BLaER1 treated with 17β-estradiol and CSF1 and Interleukin-3, amounts not matched to agents 10 nM and 100 nM (cell line): ENCODE results near the gene UBXN6.
A peak's percentile ranks its signal among the peaks of the same experiment; 100 is the strongest.

Source experiments
- H3K27ac ChIP-seq, 11 experiments: shearing (Covaris generic); formaldehyde crosslinking; 2 replicates each; pipeline ENCODE4 v1.8.1; 2022
- H3K27me3 ChIP-seq, 11 experiments: shearing (Covaris generic); formaldehyde crosslinking; 2 replicates each; pipeline ENCODE4 v1.8.1; 2022
- H3K36me3 ChIP-seq, 11 experiments: shearing (Covaris generic); formaldehyde crosslinking; 2 replicates each; pipeline ENCODE4 v1.8.1; 2022
- H3K4me1 ChIP-seq, 10 experiments: shearing (Covaris generic); formaldehyde crosslinking; 2 replicates each; pipeline ENCODE4 v1.8.1; 2022
- H3K4me2 ChIP-seq, 11 experiments: shearing (Covaris generic); formaldehyde crosslinking; 2 replicates each; pipeline ENCODE4 v1.8.1; 2022
- H3K4me3 ChIP-seq, 10 experiments: shearing (Covaris generic); formaldehyde crosslinking; 2 replicates each; pipeline ENCODE4 v1.8.1; 2022
- H3K9ac ChIP-seq, 11 experiments: shearing (Covaris generic); formaldehyde crosslinking; 2 replicates each; pipeline ENCODE4 v1.8.1; 2022
- H3K9me3 ChIP-seq, 11 experiments: shearing (Covaris generic); formaldehyde crosslinking; replicated peaks in 1 of 11; 2 replicates each; pipeline ENCODE4 v1.8.1; 2022
- H4K20me1 ChIP-seq, 11 experiments: shearing (Covaris generic); formaldehyde crosslinking; 2 replicates each; pipeline ENCODE4 v1.8.1; 2022
- Cebpa-rat ChIP-seq, 11 experiments: shearing (Covaris generic); IDR thresholded peaks; 2 replicates each; pipeline ENCODE4 v1.8.1; 2022

Gene UBXN6

GRCh38 chr19:4457654-4458395 lies at the start of gene UBXN6:
UBXN6 (minus strand) TSS chr19:4457794; CDS start chr19:4457697, 97 bp downstream.
- peaks cover 40 to 49% (median 46%) of the 10 kb centered on the region in 10 experiments for H3K4me1 ChIP-seq
- peaks cover 0 to 23% (median 5%) of the 10 kb centered on the region in 11 experiments; a peak in 15 of 22 replicates for H3K36me3 ChIP-seq
- peak within 1 kb of the TSS; percentile 90 to 100 (median 99) for H3K4me2 ChIP-seq
- TF ChIP-seq Cebpa-rat (IDR thresholded peaks at IDR 0.05) = no peak
- H3K27me3 ChIP-seq = no peaks in the 10 kb centered on the region
- H4K20me1 ChIP-seq = peaks cover 41 to 43% (median 42%) of the 10 kb centered on the region in 11 experiments
- H3K4me3 ChIP-seq = peak within 1 kb of the TSS; percentile 60 to 82 (median 72)
- H3K9ac ChIP-seq = peak within 1 kb of the TSS; percentile 73 to 84 (median 80)
- H3K9me3 ChIP-seq = no peaks in the 10 kb centered on the region
- H3K27ac ChIP-seq = peak within 1 kb of the TSS; percentile 44 to 84 (median 75); a peak in 21 of 22 replicates

GRCh38 chr19:4507150-4507452 lies 49.5 kb upstream of the UBXN6 start:
- H3K36me3 ChIP-seq = peaks cover 4 to 37% (median 15%) of the 10 kb centered on the region in 11 experiments; a peak in 21 of 22 replicates
- TF ChIP-seq Cebpa-rat (IDR thresholded peaks at IDR 0.05) = no peak

DNA sequence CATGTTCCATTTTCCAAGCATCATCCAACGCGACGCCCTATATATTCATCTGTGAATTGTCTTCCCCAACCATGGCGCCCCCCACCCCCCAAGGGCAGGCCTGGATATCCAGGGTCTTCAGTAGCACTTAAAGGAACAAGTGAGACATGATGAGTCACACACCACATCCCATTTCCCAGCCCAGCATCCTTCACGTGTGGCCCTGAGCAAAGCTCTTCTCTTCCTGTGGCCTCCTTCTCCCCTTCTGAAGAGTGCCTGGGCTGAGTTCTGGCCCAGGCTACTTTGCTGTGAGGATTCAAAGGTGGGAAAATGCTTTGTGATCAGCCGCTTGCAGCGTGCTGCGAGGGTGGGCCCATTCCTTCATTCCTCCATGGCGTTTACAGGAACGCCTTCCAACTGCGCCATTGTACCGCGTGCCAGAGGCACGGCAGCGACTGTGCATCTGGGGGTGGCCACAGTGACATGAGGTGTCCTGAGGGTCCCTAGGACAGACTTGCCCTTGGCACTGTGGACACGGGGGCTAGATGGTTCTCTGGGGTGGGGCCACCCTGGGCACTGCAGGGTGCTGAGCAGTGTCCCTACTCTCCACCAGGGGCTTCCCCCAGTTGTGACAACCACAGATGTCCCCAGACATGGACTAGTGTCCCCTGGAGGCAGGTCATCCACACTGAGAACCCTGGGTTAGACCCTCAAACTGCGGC lies 49.0 kb upstream of the UBXN6 start:
- Histone ChIP-seq H3K4me1 (peaks cover 37 to 75% (median 53%) of the 10 kb centered on the region in 10 experiments), H3K27me3 (no peaks in the 10 kb centered on the region), H3K4me2 (peak overlapping the region in 9 of 11 experiments; percentile 19 to 92 (median 77); a peak in 16 of 22 replicates), H3K36me3 (peaks cover 9 to 42% (median 20%) of the 10 kb centered on the region in 11 experiments; a peak in 21 of 22 replicates), H3K9ac (peak overlapping the region in 7 of 11 experiments; percentile 2 to 60 (median 37); a peak in 9 of 22 replicates), H3K9me3 (no peaks in the 10 kb centered on the region; a peak in 1 of 22 replicates), H3K27ac (peak overlapping the region in 7 of 11 experiments; percentile 13 to 79 (median 52); a peak in 13 of 22 replicates), H4K20me1 (peaks cover 0 to 36% (median 21%) of the 10 kb centered on the region in 11 experiments; a peak in 18 of 22 replicates), H3K4me3 (no peak overlapping the region)
- no peak for TF ChIP-seq Cebpa-rat (IDR thresholded peaks at IDR 0.05)

More at GRCh38 chr19:4507150-4507452, 49.5 kb upstream of the UBXN6 start:
- no peaks in the 10 kb centered on the region; a peak in 1 of 22 replicates for H3K9me3 ChIP-seq
- H4K20me1 ChIP-seq = peaks cover 0 to 31% (median 20%) of the 10 kb centered on the region in 11 experiments; a peak in 17 of 22 replicates
- no peaks in the 10 kb centered on the region for H3K27me3 ChIP-seq
- no peak overlapping the region for H3K4me3 ChIP-seq
- H3K4me1 ChIP-seq = peaks cover 32 to 70% (median 48%) of the 10 kb centered on the region in 10 experiments
- H3K9ac ChIP-seq = peak overlapping the region in 3 of 11 experiments; percentile 16 to 60 (median 47); a peak in 6 of 22 replicates
- peak overlapping the region in 6 of 11 experiments; percentile 13 to 79 (median 52); a peak in 10 of 22 replicates for H3K27ac ChIP-seq
- peak overlapping the region in 7 of 11 experiments; percentile 75 to 92 (median 78); a peak in 14 of 22 replicates for H3K4me2 ChIP-seq

GRCh38 chr19:4505570-4506448 lies 48.2 kb upstream of the UBXN6 start:
- no peak for TF ChIP-seq Cebpa-rat (IDR thresholded peaks at IDR 0.05)
- H3K36me3 ChIP-seq = peaks cover 16 to 50% (median 28%) of the 10 kb centered on the region in 11 experiments; a peak in 21 of 22 replicates
- peaks cover 0 to 44% (median 26%) of the 10 kb centered on the region in 11 experiments; a peak in 18 of 22 replicates for H4K20me1 ChIP-seq
- H3K27me3 ChIP-seq = no peaks in the 10 kb centered on the region
- 0 out of 22 replicates have a peak overlapping the region, but pooled peaks of 3 of the 11 experiments have one; percentile 8 to 74 (median 15) for H3K9ac ChIP-seq
- H3K27ac ChIP-seq = peak overlapping the region in 8 of 11 experiments; percentile 6 to 79 (median 47); a peak in 11 of 22 replicates
- H3K4me2 ChIP-seq = peak overlapping the region in 8 of 11 experiments; percentile 60 to 92 (median 79); a peak in 16 of 22 replicates
- H3K4me1 ChIP-seq = peaks cover 45 to 80% (median 59%) of the 10 kb centered on the region in 10 experiments
- H3K9me3 ChIP-seq = no peaks in the 10 kb centered on the region; a peak in 1 of 22 replicates
- H3K4me3 ChIP-seq = no peak overlapping the region

DNA sequence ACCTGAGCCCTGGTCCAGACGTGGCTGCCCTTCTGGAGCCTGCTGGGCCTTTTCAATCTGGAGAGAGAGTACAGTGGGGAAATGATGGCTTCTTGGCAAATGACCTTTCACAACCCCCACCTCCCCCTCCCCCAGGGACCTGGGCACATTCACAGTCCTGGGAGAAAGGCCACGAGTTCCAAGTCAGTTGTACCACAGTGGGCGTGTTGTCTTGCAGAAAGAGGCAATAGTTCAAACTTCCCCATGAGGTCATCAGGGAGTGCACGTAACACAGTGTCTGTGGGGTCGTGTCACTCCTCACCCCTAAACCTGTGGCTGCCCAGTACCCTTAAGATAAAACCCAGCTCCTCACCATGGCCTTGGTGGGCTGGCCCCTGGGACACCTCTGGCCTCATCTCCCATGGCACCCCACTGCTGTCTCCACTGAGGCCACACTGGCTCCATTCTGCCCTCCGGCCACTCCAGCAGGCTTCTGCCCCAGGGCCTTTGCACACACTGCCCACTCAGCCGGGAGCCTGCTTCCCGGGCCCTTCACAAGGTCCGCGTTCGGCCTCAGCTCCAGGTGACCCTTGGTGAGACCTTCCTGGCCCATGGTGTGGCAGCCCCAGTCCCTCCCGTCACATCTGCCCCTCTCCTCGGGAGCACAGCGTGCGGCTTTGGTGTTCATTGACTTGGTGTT lies 47.4 kb upstream of the UBXN6 start:
- Histone ChIP-seq H4K20me1 (peaks cover 0 to 50% (median 26%) of the 10 kb centered on the region in 11 experiments; a peak in 18 of 22 replicates), H3K4me1 (peaks cover 45 to 77% (median 59%) of the 10 kb centered on the region in 10 experiments), H3K36me3 (peaks cover 19 to 58% (median 32%) of the 10 kb centered on the region in 11 experiments; a peak in 21 of 22 replicates), H3K4me2 (peak overlapping the region; percentile 32 to 96 (median 88); a peak in 21 of 22 replicates), H3K9ac (peak overlapping the region in 6 of 11 experiments; percentile 26 to 75 (median 68); a peak in 8 of 22 replicates), H3K4me3 (no peak overlapping the region), H3K27ac (peak overlapping the region in 6 of 11 experiments; percentile 7 to 79 (median 58); a peak in 11 of 22 replicates), H3K9me3 (no peaks in the 10 kb centered on the region; a peak in 1 of 22 replicates), H3K27me3 (no peaks in the 10 kb centered on the region)
- TF ChIP-seq Cebpa-rat (IDR thresholded peaks at IDR 0.05) = no peak

GRCh38 chr19:4504297-4504701 lies 46.7 kb upstream of the UBXN6 start:
- Histone ChIP-seq H3K4me3 (no peak overlapping the region), H3K27me3 (no peaks in the 10 kb centered on the region), H3K9me3 (no peaks in the 10 kb centered on the region; a peak in 1 of 22 replicates), H3K36me3 (peaks cover 21 to 62% (median 36%) of the 10 kb centered on the region in 11 experiments; a peak in 21 of 22 replicates), H3K27ac (peak overlapping the region in 8 of 11 experiments; percentile 39 to 79 (median 60); a peak in 12 of 22 replicates), H3K4me2 (peak overlapping the region; percentile 32 to 96 (median 88); a peak in 21 of 22 replicates), H4K20me1 (peaks cover 0 to 54% (median 26%) of the 10 kb centered on the region in 11 experiments; a peak in 18 of 22 replicates), H3K4me1 (peaks cover 45 to 70% (median 59%) of the 10 kb centered on the region in 10 experiments), H3K9ac (peak overlapping the region in 8 of 11 experiments; percentile 26 to 75 (median 64); a peak in 11 of 22 replicates)
- TF ChIP-seq Cebpa-rat (IDR thresholded peaks at IDR 0.05) = no peak

DNA sequence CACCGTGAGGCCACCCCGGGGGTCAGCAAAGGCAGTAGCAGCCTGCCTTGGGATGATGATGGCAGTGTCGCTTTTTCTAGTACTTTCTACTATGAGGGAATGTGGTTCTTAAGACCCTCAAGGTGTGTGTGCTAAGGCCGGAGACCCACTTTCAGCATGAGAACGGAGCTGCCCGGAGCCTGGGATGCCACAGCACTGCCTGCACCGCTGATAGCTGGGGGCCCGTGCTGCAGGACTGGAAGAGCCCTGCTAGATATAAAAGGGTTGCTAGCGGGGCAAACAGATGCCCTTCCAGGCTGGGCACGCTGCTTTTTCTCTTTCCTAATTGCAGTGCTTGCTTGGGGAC lies 46.2 kb upstream of the UBXN6 start:
- Histone ChIP-seq H3K9ac (peak overlapping the region in 9 of 11 experiments; percentile 1 to 75 (median 62); a peak in 14 of 22 replicates), H3K4me1 (peaks cover 45 to 70% (median 59%) of the 10 kb centered on the region in 10 experiments), H3K4me2 (peak overlapping the region; percentile 32 to 96 (median 88); a peak in 21 of 22 replicates), H4K20me1 (peaks cover 0 to 54% (median 26%) of the 10 kb centered on the region in 11 experiments; a peak in 18 of 22 replicates), H3K27ac (peak overlapping the region in 8 of 11 experiments; percentile 39 to 79 (median 60); a peak in 13 of 22 replicates), H3K9me3 (no peaks in the 10 kb centered on the region; a peak in 1 of 22 replicates), H3K36me3 (peaks cover 22 to 67% (median 37%) of the 10 kb centered on the region in 11 experiments), H3K27me3 (no peaks in the 10 kb centered on the region), H3K4me3 (peak overlapping the region in 2 of 10 experiments; percentile 4 to 32; a peak in 1 of 20 replicates)
- no peak for TF ChIP-seq Cebpa-rat (IDR thresholded peaks at IDR 0.05)
